Mesenchymal stem cell (in vitro differentiated cells and primary cell): ENCODE results near the gene SLC23A2.

Experiments
- DNase-seq: peaks from one replicate; pipeline ENCODE4 v3.0.0-alpha.2; 2013
- H2AFZ ChIP-seq: one replicate; pipeline ENCODE4 v1.6.1; 2013; ENCODE audit warnings: low read depth, mild to moderate bottlenecking, control low read depth, inconsistent platforms, low read length, moderate library complexity
- H2AK5ac ChIP-seq: 2 replicates; pipeline ENCODE4 v1.6.1; 2013; ENCODE audit warnings: low read length, moderate library complexity, mild to moderate bottlenecking, inconsistent platforms; ENCODE audit not compliant: severe bottlenecking
- H2BK120ac ChIP-seq: one replicate; pipeline ENCODE4 v1.6.1; 2013; ENCODE audit warnings: low read depth, mild to moderate bottlenecking, inconsistent platforms, low read length, moderate library complexity
- H2BK12ac ChIP-seq, 2 experiments: one replicate each; pipeline ENCODE4 v1.6.1; 2013; ENCODE audit warnings: inconsistent platforms in 2 of 2, low read length in 2 of 2, mild to moderate bottlenecking in 2 of 2, moderate library complexity in 2 of 2, control low read depth in 1 of 2
- H2BK15ac ChIP-seq: one replicate; pipeline ENCODE4 v1.6.1; 2013; ENCODE audit warnings: mild to moderate bottlenecking, low read depth, inconsistent platforms; ENCODE audit not compliant: poor library complexity, severe bottlenecking
- H2BK5ac ChIP-seq: 2 replicates; pipeline ENCODE4 v1.6.1; 2013; ENCODE audit warnings: low read depth, mild to moderate bottlenecking, low read length, control low read depth, inconsistent platforms; ENCODE audit not compliant: poor library complexity, severe bottlenecking
- H3K14ac ChIP-seq, 2 experiments: one replicate each; pipeline ENCODE4 v1.6.1; 2013; ENCODE audit warnings: inconsistent platforms in 2 of 2, low read length in 2 of 2, control low read depth in 1 of 2, mild to moderate bottlenecking in 1 of 2, moderate library complexity in 1 of 2
- H3K18ac ChIP-seq, 2 experiments: one replicate each; pipeline ENCODE4 v1.6.1; 2013; ENCODE audit warnings: inconsistent platforms in 2 of 2, low read length in 2 of 2, control low read depth in 1 of 2, low read depth in 1 of 2, mild to moderate bottlenecking in 1 of 2
- H3K23ac ChIP-seq, 2 experiments: one replicate each; pipeline ENCODE4 v1.6.1; 2013; ENCODE audit warnings: inconsistent platforms in 2 of 2, low read length in 2 of 2, mild to moderate bottlenecking in 2 of 2, moderate library complexity in 2 of 2, control low read depth in 1 of 2
- H3K27ac ChIP-seq: 2 replicates; pipeline ENCODE4 v1.5.1; 2013; ENCODE audit warnings: mild to moderate bottlenecking, moderate library complexity, low read length, control low read depth, inconsistent platforms; ENCODE audit not compliant: poor library complexity, severe bottlenecking
- H3K27me3 ChIP-seq, 2 experiments: 2 replicates each; pipeline versions ENCODE4 v1.6.1 to v1.7.0; 2013; ENCODE audit warnings: low read length in 2 of 2, mild to moderate bottlenecking in 2 of 2, moderate library complexity in 2 of 2, control low read depth in 1 of 2, inconsistent platforms in 1 of 2; ENCODE audit not compliant: control insufficient read depth in 1 of 2, insufficient read depth in 1 of 2
- H3K36me3 ChIP-seq, 2 experiments: 2 replicates each; pipeline versions ENCODE4 v1.6.1 to v1.7.0; 2013; ENCODE audit warnings: low read length in 2 of 2, control low read depth in 1 of 2, inconsistent platforms in 1 of 2, low read depth in 1 of 2, mild to moderate bottlenecking in 1 of 2; ENCODE audit not compliant: insufficient read depth in 2 of 2, control insufficient read depth in 1 of 2
- H3K4ac ChIP-seq, 2 experiments: one replicate each; pipeline ENCODE4 v1.6.1; 2013; ENCODE audit warnings: inconsistent platforms in 2 of 2, low read length in 2 of 2, mild to moderate bottlenecking in 2 of 2, moderate library complexity in 2 of 2, control low read depth in 1 of 2, low read depth in 1 of 2
- H3K4me1 ChIP-seq: 2 replicates; pipeline ENCODE4 v1.6.1; 2013; ENCODE audit warnings: low read depth, low read length, control low read depth; ENCODE audit not compliant: control insufficient read depth, insufficient read depth
- H3K4me2 ChIP-seq: 2 replicates; pipeline ENCODE4 v1.6.1; 2013; ENCODE audit warnings: low read length, mild to moderate bottlenecking, inconsistent platforms; ENCODE audit not compliant: poor library complexity, severe bottlenecking
- H3K4me3 ChIP-seq, 2 experiments: 2 replicates each; pipeline versions ENCODE4 v1.5.1 to v1.7.0; 2013; ENCODE audit warnings: low read length in 2 of 2, mild to moderate bottlenecking in 2 of 2, control low read depth in 1 of 2, low read depth in 1 of 2; ENCODE audit not compliant: insufficient read depth in 1 of 2
- H3K79me1 ChIP-seq: replicated peaks from 2 replicates; pipeline ENCODE4 v1.6.1; 2013; ENCODE audit warnings: mild to moderate bottlenecking, control low read depth, low read length, inconsistent platforms; ENCODE audit not compliant: poor library complexity, severe bottlenecking
- H3K9ac ChIP-seq: 2 replicates; pipeline ENCODE4 v1.7.0; 2013; ENCODE audit warnings: mild to moderate bottlenecking, low read length, moderate library complexity
- H3K9me3 ChIP-seq: 2 replicates; pipeline ENCODE4 v1.7.0; 2013; ENCODE audit warnings: mild to moderate bottlenecking, low read length; ENCODE audit not compliant: control insufficient read depth
- H4K8ac ChIP-seq: one replicate; pipeline ENCODE4 v1.6.1; 2013; ENCODE audit warnings: inconsistent platforms, mild to moderate bottlenecking, low read length, moderate library complexity
- H4K91ac ChIP-seq: one replicate; pipeline ENCODE4 v1.6.1; 2013; ENCODE audit warnings: mild to moderate bottlenecking, low read length, inconsistent platforms
- WGBS: methylation state at CpG from one replicate; pipeline ENCODE4 v1.1.7; 2013; ENCODE audit warnings: mixed read lengths; 5-methylcytosine and 5-hydroxymethylcytosine counted together

SLC23A2 gene

GRCh38 chr20:5041433-5041832 is 40.1 kb upstream of the SLC23A2 start:
- Histone ChIP-seq H3K14ac (no peak overlapping the region), H2AK5ac (no peak overlapping the region), H3K79me1 (no peaks in the 10 kb centered on the region), H3K27ac (no peak overlapping the region), H3K9ac (peak overlapping the region; percentile 38), H2AFZ (no peak overlapping the region), H4K8ac (no peak overlapping the region), H3K4ac (no peak overlapping the region), H2BK5ac (no peak overlapping the region), H3K4me1 (peaks cover 4% of the 10 kb centered on the region), H3K27me3 (no peaks in the 10 kb centered on the region), H3K18ac (no peak overlapping the region), H2BK120ac (no peak overlapping the region), H4K91ac (no peak overlapping the region), H3K36me3 (no peaks in the 10 kb centered on the region), H3K4me2 (no peak overlapping the region), H2BK12ac (no peak overlapping the region), H3K9me3 (no peaks in the 10 kb centered on the region), H3K4me3 (no peak overlapping the region), H3K23ac (no peak overlapping the region), H2BK15ac (no peak overlapping the region)
- peak; percentile 29 for DNase-seq
- WGBS: 41% methylated on average over 3 of the region's 3 CpGs

GRCh38 chr20:5040345-5040744 is 39.0 kb upstream of the SLC23A2 start:
- no peak overlapping the region for H3K4me2 ChIP-seq
- H3K27me3 ChIP-seq: no peaks in the 10 kb centered on the region
- no peak overlapping the region for H3K4me3 ChIP-seq
- peaks cover 4% of the 10 kb centered on the region for H3K4me1 ChIP-seq
- H3K4ac ChIP-seq: no peak overlapping the region
- no peak overlapping the region for H2AK5ac ChIP-seq
- no peak overlapping the region for H2BK12ac ChIP-seq
- H3K9ac ChIP-seq: no peak overlapping the region
- no peak overlapping the region for H3K23ac ChIP-seq
- H2BK120ac ChIP-seq: no peak overlapping the region
- no peak overlapping the region for H3K18ac ChIP-seq
- H3K36me3 ChIP-seq: no peaks in the 10 kb centered on the region
- H2AFZ ChIP-seq: no peak overlapping the region
- H3K9me3 ChIP-seq: no peaks in the 10 kb centered on the region
- H3K14ac ChIP-seq: no peak overlapping the region
- no peak overlapping the region for H4K8ac ChIP-seq
- no peaks in the 10 kb centered on the region for H3K79me1 ChIP-seq
- H3K27ac ChIP-seq: no peak overlapping the region
- H4K91ac ChIP-seq: no peak overlapping the region
- WGBS: 94% methylated on average over 4 of the region's 4 CpGs
- no peak for DNase-seq
- H2BK15ac ChIP-seq: no peak overlapping the region
- H2BK5ac ChIP-seq: no peak overlapping the region

GRCh38 chr20:5039889-5040288 is 38.6 kb upstream of the SLC23A2 start:
- H3K4me1 ChIP-seq: peaks cover 4% of the 10 kb centered on the region
- H2AFZ ChIP-seq: no peak overlapping the region
- no peak overlapping the region for H3K18ac ChIP-seq
- H3K27ac ChIP-seq: no peak overlapping the region
- no peaks in the 10 kb centered on the region for H3K27me3 ChIP-seq
- H3K36me3 ChIP-seq: no peaks in the 10 kb centered on the region
- H3K4me2 ChIP-seq: no peak overlapping the region
- no peak overlapping the region for H3K4ac ChIP-seq
- H2BK5ac ChIP-seq: no peak overlapping the region
- H3K14ac ChIP-seq: no peak overlapping the region
- H2BK12ac ChIP-seq: no peak overlapping the region
- no peak overlapping the region for H2BK120ac ChIP-seq
- H4K8ac ChIP-seq: no peak overlapping the region
- H3K9ac ChIP-seq: no peak overlapping the region
- no peak overlapping the region for H3K23ac ChIP-seq
- no peaks in the 10 kb centered on the region for H3K9me3 ChIP-seq
- no peaks in the 10 kb centered on the region for H3K79me1 ChIP-seq
- DNase-seq: no peak
- no peak overlapping the region for H4K91ac ChIP-seq
- no peak overlapping the region for H3K4me3 ChIP-seq
- no peak overlapping the region for H2AK5ac ChIP-seq
- 91% methylated on average over 1 of the region's 1 CpG for WGBS
- H2BK15ac ChIP-seq: no peak overlapping the region

GRCh38 chr20:5039255-5039657 is 37.9 kb upstream of the SLC23A2 start:
- H3K23ac ChIP-seq: no peak overlapping the region
- H3K4me1 ChIP-seq: peaks cover 4% of the 10 kb centered on the region
- H3K4me3 ChIP-seq: no peak overlapping the region
- no peak for DNase-seq
- 80% methylated on average over 8 of the region's 8 CpGs for WGBS
- no peak overlapping the region for H2BK5ac ChIP-seq
- no peaks in the 10 kb centered on the region for H3K27me3 ChIP-seq
- no peak overlapping the region for H3K4ac ChIP-seq
- H3K36me3 ChIP-seq: no peaks in the 10 kb centered on the region
- no peak overlapping the region for H2AFZ ChIP-seq
- no peak overlapping the region for H2BK120ac ChIP-seq
- no peak overlapping the region for H2BK15ac ChIP-seq
- no peak overlapping the region for H3K18ac ChIP-seq
- no peaks in the 10 kb centered on the region for H3K9me3 ChIP-seq
- H3K14ac ChIP-seq: no peak overlapping the region
- no peak overlapping the region for H4K8ac ChIP-seq
- no peak overlapping the region for H4K91ac ChIP-seq
- H3K4me2 ChIP-seq: no peak overlapping the region
- H3K27ac ChIP-seq: no peak overlapping the region
- no peak overlapping the region for H3K9ac ChIP-seq
- H3K79me1 ChIP-seq: no peaks in the 10 kb centered on the region
- H2BK12ac ChIP-seq: no peak overlapping the region
- no peak overlapping the region for H2AK5ac ChIP-seq
